Measurements from ENCODE around the gene RMRP.
A peak's percentile ranks its signal among the peaks of the same experiment; 100 is the strongest.

Gene RMRP

GRCh38 chr9:35686222-35687203 lies 28.7 kb upstream of the RMRP start:
- DNase-seq, result no peak

- no peak for DNase-seq
Observed at GRCh38 chr9:35685506-35685905, 27.7 kb upstream of the RMRP start.

- no peak for DNase-seq
Observed at GRCh38 chr9:35684921-35685320, 27.1 kb upstream of the RMRP start.

GRCh38 chr9:35683323-35683722 lies 25.5 kb upstream of the RMRP start:
- no peak for DNase-seq

- DNase-seq, result no peak
Observed at GRCh38 chr9:35682520-35683315, 24.9 kb upstream of the RMRP start.

GRCh38 chr9:35682051-35682450 lies 24.2 kb upstream of the RMRP start:
- DNase-seq, result no peak

- no peak for DNase-seq
Observed at GRCh38 chr9:35681341-35682002, 23.7 kb upstream of the RMRP start.

- DNase-seq, result no peak
Observed at GRCh38 chr9:35680331-35681105, 22.7 kb upstream of the RMRP start.

GRCh38 chr9:35679766-35680330 lies 22.0 kb upstream of the RMRP start:
- no peak for DNase-seq

GRCh38 chr9:35679091-35679490 lies 21.3 kb upstream of the RMRP start:
- DNase-seq, result no peak

- DNase-seq, result no peak
Observed at GRCh38 chr9:35675732-35676392, 18.0 kb upstream of the RMRP start.

- DNase-seq, result no peak
Observed at GRCh38 chr9:35675204-35675603, 17.4 kb upstream of the RMRP start.

- DNase-seq, result no peak
Observed at GRCh38 chr9:35674025-35674361, 16.2 kb upstream of the RMRP start.

- peak; percentile 48 for DNase-seq
Observed at GRCh38 chr9:35673132-35674024, 15.6 kb upstream of the RMRP start, which contains the start of gene CA9. Gene CA9 (plus strand): TSS chr9:35673928. CDS start chr9:35673960, 32 bp downstream.

- no peak for DNase-seq
Observed at GRCh38 chr9:35669331-35670145, 11.7 kb upstream of the RMRP start.

GRCh38 chr9:35667939-35668338 lies 10.1 kb upstream of the RMRP start:
- no peak for DNase-seq

- no peak for DNase-seq
Observed at GRCh38 chr9:35666549-35666948, 8.7 kb upstream of the RMRP start.

- no peak for DNase-seq
Observed at GRCh38 chr9:35666045-35666444, 8.2 kb upstream of the RMRP start.

GRCh38 chr9:35665471-35665818 lies 7.6 kb upstream of the RMRP start:
- no peak for DNase-seq

All from NCI-H1694 (cell line).